ENCODE data around the gene PFDN2.
"Not testable (repeated sequence)": the region's sequence is repeated elsewhere in the genome, so short reads cannot be mapped to it uniquely, and the experiment has no call there.

The PFDN2 gene

DNA sequence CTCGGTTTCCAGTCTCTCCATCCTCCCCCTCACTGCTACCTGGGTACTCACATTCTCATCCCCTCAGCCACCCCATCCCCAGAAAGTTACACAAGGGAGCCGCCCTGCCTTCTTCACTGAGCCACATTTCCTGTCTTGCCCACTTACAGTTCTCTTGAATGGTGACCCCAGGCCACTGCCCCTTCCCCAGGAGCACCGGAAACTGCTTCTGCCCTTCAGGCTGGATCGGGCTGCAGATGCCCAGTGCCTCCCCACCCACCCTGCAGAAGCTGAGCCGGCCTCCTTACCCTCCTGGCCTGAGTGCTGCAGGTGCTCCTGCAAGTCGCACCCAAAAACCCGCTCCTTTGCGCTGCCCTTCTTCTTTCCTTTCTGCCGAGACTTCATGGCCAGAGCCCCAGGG lies 48.6 kb downstream of the PFDN2 start:
- DNase-seq (ENCODE audit: extremely low read depth, insufficient read length), result no peak
- H3K36me3 ChIP-seq (ENCODE audit: control insufficient read depth, insufficient read depth, low read length), result peaks cover 5% of the 10 kb centered on the region
- no peaks in the 10 kb centered on the region for H3K27me3 ChIP-seq (replicated peaks; ENCODE audit: control insufficient read depth, insufficient read depth, low read length)
- peak overlapping the region; percentile 100 for H3K4me3 ChIP-seq (replicated peaks; ENCODE audit: low read depth, low read length)
- TF ChIP-seq, protein P1, sequence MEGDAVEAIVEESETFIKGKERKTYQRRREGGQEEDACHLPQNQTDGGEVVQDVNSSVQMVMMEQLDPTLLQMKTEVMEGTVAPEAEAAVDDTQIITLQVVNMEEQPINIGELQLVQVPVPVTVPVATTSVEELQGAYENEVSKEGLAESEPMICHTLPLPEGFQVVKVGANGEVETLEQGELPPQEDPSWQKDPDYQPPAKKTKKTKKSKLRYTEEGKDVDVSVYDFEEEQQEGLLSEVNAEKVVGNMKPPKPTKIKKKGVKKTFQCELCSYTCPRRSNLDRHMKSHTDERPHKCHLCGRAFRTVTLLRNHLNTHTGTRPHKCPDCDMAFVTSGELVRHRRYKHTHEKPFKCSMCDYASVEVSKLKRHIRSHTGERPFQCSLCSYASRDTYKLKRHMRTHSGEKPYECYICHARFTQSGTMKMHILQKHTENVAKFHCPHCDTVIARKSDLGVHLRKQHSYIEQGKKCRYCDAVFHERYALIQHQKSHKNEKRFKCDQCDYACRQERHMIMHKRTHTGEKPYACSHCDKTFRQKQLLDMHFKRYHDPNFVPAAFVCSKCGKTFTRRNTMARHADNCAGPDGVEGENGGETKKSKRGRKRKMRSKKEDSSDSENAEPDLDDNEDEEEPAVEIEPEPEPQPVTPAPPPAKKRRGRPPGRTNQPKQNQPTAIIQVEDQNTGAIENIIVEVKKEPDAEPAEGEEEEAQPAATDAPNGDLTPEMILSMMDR (IDR thresholded peaks at IDR 0.05; ENCODE audit: insufficient read depth, low read length, poor library complexity, severe bottlenecking), result no peak

DNA sequence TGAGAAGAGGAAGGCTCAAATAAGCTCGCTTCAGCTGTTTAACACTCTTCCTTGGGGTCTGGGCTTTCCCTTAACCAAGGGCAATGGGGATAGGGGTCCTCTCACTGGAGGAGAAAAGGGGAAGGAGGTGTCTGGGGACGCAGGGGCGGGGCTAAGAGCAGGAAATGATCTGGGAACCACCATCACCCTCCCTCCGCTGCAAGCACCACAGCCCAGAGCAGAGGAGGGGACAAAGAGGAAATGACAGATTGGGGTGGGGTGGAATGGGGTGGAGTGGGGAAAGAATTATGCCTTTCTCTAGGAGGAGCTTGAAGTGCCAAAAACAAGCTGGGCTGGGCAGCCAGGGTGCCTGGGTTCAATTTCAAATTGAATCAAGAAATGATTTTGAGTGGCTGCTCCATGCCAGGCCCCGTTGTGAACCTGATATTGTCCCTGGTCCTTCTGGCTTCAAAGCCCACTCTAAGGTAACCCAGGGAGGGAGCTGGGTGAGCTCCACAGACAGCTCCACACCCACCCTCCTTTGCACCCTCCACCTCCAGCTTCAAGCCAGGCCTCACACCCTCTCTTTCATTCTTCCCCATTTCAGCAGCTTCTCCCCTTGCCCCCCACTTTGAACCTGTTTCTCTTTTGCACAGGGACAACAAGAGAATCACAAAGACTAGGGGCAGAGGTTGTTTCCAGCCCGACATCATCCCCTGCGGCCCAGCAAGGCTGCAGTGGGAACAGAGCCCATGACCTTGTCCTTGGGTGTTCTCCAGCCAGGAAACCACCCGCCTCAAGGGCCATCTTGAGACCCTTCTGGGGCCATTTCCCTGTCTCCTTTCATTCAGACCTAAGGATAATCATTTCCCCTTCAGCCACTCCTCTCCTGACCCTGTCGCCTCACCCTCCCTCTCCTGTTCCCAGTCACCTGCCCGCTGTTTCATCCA lies 49.3 kb downstream of the PFDN2 start:
- TF ChIP-seq, protein P1 (IDR thresholded peaks at IDR 0.05; ENCODE audit: insufficient read depth, low read length, poor library complexity, severe bottlenecking), result no peak
- H3K36me3 ChIP-seq (ENCODE audit: control insufficient read depth, insufficient read depth, low read length), result peaks cover 5% of the 10 kb centered on the region
- peak; percentile 78 for DNase-seq (ENCODE audit: extremely low read depth, insufficient read length)
- H3K4me3 ChIP-seq (replicated peaks; ENCODE audit: low read depth, low read length), result peak overlapping the region; percentile 100
- no peaks in the 10 kb centered on the region for H3K27me3 ChIP-seq (replicated peaks; ENCODE audit: control insufficient read depth, insufficient read depth, low read length)

GRCh38 chr1:161066694-161067093 lies 51.1 kb downstream of the PFDN2 start:
- Histone ChIP-seq H3K36me3 (ENCODE audit: control insufficient read depth, insufficient read depth, low read length) (peaks cover 5% of the 10 kb centered on the region), H3K27me3 (replicated peaks; ENCODE audit: control insufficient read depth, insufficient read depth, low read length) (no peaks in the 10 kb centered on the region), H3K4me3 (replicated peaks; ENCODE audit: low read depth, low read length) (peak overlapping the region; percentile 20)
- TF ChIP-seq, protein P1 (IDR thresholded peaks at IDR 0.05; ENCODE audit: insufficient read depth, low read length, poor library complexity, severe bottlenecking), result no peak
- DNase-seq (ENCODE audit: extremely low read depth, insufficient read length), result no peak

DNA sequence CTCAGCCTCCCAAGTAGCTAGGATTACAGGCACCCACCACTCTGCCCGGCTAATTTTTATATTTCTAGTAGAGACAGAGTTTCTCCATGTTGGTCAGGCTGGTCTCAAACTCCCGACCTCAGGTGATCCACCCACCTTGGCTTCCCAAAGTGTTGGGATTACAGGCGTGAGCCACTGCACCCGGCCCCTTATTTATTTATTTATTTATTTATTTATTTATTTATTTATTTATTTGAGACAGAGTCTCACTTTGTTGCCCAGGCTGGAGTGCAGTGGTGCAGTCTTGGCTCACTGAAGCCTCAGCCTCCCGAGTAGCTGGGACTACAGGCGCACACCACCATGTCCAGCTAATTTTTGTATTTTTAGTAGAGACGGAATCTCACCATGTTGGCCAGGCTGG lies 52.2 kb downstream of the PFDN2 start:
- H3K27me3 ChIP-seq (replicated peaks; ENCODE audit: control insufficient read depth, insufficient read depth, low read length); H3K36me3 ChIP-seq (ENCODE audit: control insufficient read depth, insufficient read depth, low read length); H3K4me3 ChIP-seq (replicated peaks; ENCODE audit: low read depth, low read length); DNase-seq (ENCODE audit: extremely low read depth, insufficient read length): not testable (repeated sequence)

DNA sequence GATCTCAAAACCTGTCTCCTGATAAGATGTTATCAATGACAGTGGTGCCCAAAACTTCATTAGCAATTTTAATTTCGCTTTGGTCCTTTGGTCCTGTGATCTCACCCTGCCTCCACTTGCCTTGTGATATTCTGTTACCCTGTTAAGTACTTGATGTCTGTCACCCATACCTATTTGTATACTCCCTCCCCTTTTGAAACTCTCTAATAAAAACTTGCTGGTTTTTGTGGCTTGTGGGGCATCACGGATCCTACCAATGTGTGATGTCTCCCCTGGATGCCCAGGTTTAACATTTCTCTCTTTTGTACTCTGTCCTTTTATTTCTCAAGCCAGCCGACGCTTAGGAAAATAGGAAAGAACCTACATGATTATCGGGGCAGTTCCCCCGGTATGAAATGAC lies 53.9 kb downstream of the PFDN2 start:
- DNase-seq (ENCODE audit: extremely low read depth, insufficient read length); H3K4me3 ChIP-seq (replicated peaks; ENCODE audit: low read depth, low read length); H3K36me3 ChIP-seq (ENCODE audit: control insufficient read depth, insufficient read depth, low read length); H3K27me3 ChIP-seq (replicated peaks; ENCODE audit: control insufficient read depth, insufficient read depth, low read length): not testable (repeated sequence)

DNA sequence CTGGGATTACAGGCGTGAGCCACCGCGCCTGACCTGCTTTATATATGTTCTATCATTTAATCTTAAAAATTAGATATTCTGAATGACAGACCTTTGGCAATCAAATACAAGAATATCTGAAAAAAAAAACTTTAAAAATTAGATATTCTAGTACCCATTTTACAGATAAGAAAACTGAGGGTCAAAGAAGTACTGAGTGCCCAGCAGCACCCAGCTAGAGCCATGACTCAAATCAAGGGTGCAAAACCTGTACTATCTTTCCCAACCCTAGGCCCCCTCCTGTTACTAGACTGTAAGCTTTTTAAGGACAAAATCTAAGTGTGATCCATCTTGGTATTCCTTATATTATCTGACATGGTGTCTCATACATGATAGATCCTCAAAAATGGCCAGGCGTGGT lies 56.4 kb downstream of the PFDN2 start:
- no peaks in the 10 kb centered on the region for H3K27me3 ChIP-seq (replicated peaks; ENCODE audit: control insufficient read depth, insufficient read depth, low read length)
- DNase-seq (ENCODE audit: extremely low read depth, insufficient read length), result no peak

More for the DNA sequence above, 56.4 kb downstream of the PFDN2 start:
- H3K4me3 ChIP-seq (replicated peaks; ENCODE audit: low read depth, low read length), result no peak overlapping the region
- TF ChIP-seq, protein P1 (IDR thresholded peaks at IDR 0.05; ENCODE audit: insufficient read depth, low read length, poor library complexity, severe bottlenecking), result no peak
- peaks cover 11% of the 10 kb centered on the region for H3K36me3 ChIP-seq (ENCODE audit: control insufficient read depth, insufficient read depth, low read length)
